Activated B cell treated with CpG ODN at 0.5 μM for 24 hours (primary cell): ENCODE results near the gene SS18L1. TPM values are rescaled to one million over a fixed set of nuclear protein-coding genes. Genes with fewer than 3 reads are reported as not detected.

ENCODE experiments used
- ATAC-seq: fragments of 200-7000 bp; cut with Tn5 transposase; one replicate; pipeline ENCODE4 v1.10.0; 2021; ENCODE audit warnings: low read depth, mild to moderate bottlenecking, moderate library complexity
- CTCF ChIA-PET: fragments of 350-600 bp; sonication (Branson Sonifier 250); formaldehyde crosslinking; loops from one replicate; lab custom pipeline; 2021; ENCODE audit warnings: antibody characterized with exemption; lab: Charles Lee
- POLR2A ChIA-PET: fragments of 350-600 bp; sonication (Branson Sonifier 250); formaldehyde crosslinking; loops from one replicate; lab custom pipeline; 2021; ENCODE audit warnings: antibody characterized with exemption; lab: Charles Lee
- DNase-seq: peaks from one replicate; pipeline ENCODE4 v3.0.0; 2022
- H3K27ac Mint-ChIP-seq: one replicate; pipeline ENCODE4 v1.8.0; 2020; ENCODE audit warnings: mixed read lengths
- H3K27me3 Mint-ChIP-seq: one replicate; pipeline ENCODE4 v1.8.0; 2021; ENCODE audit warnings: mixed read lengths
- H3K36me3 Mint-ChIP-seq: one replicate; pipeline ENCODE4 v1.8.0; 2021; ENCODE audit warnings: low read depth, mixed read lengths
- H3K4me1 Mint-ChIP-seq: one replicate; pipeline ENCODE4 v1.8.0; 2021; ENCODE audit warnings: mixed read lengths
- H3K4me3 Mint-ChIP-seq: one replicate; pipeline ENCODE4 v1.8.0; 2020; ENCODE audit warnings: mild to moderate bottlenecking, mixed read lengths
- H3K9me3 Mint-ChIP-seq: one replicate; pipeline ENCODE4 v1.8.0; 2020; ENCODE audit warnings: mixed read lengths
- CTCF ChIP-seq: fragments of 200-600 bp; IDR thresholded peaks from one replicate; pipeline ENCODE4 v1.8.0; 2022; ENCODE audit warnings: antibody characterized with exemption, mild to moderate bottlenecking
- intact Hi-C: fragments of 100-400 bp; cut with micrococcal nuclease; formaldehyde crosslinking; loops from one replicate; pipeline ENCODE4 v1.15.1; 2024
- total RNA-seq: library from RNA; stranded (reverse); gene quantifications from 2 replicates; pipeline ENCODE4 v1.2.3, GENCODE V29; 2022

The SS18L1 gene
- total RNA-seq, 1 donor from 2014 or later, result 9.0 TPM

- H3K4me1 Mint-ChIP-seq, result peaks cover 34% of the 10 kb centered on the region
- ATAC-seq (no peak), DNase-seq (no peak)
- no peaks in the 10 kb centered on the region for H3K9me3 Mint-ChIP-seq
- intact Hi-C loops, result loop anchor here (1.0 to 5.0 kb wide), 4 partner anchors 39 to 185 kb away; partner anchors contain the start of genes LAMA5, LSM14B, OSBPL2 and PSMA7
- ChIA-PET CTCF (no interaction called here), POLR2A (interaction anchor here (0.8 kb wide), 1 partner anchor 14 kb away, joined by 7 read pairs; no protein-coding TSS in a partner anchor)
- H3K27me3 Mint-ChIP-seq, result no peaks in the 10 kb centered on the region
- TF ChIP-seq CTCF, result no peak
- peak overlapping the region; percentile 92 for H3K27ac Mint-ChIP-seq
- H3K36me3 Mint-ChIP-seq, result peaks cover 7% of the 10 kb centered on the region
- H3K4me3 Mint-ChIP-seq, result peak overlapping the region; percentile 92
Measured at GRCh38 chr20:62181808-62182207, 38.2 kb downstream of the SS18L1 start.

GRCh38 chr20:62182469-62183425, 39.2 kb downstream of the SS18L1 start, which contains the start of gene MTG2:
TSS of gene MTG2 (plus strand) at chr20:62183028. CDS start at chr20:62193421, 10,393 bp downstream.
- peaks cover 7% of the 10 kb centered on the region for H3K36me3 Mint-ChIP-seq
- no peaks in the 10 kb centered on the region for H3K27me3 Mint-ChIP-seq
- H3K9me3 Mint-ChIP-seq, result no peaks in the 10 kb centered on the region
- peaks cover 42% of the 10 kb centered on the region for H3K4me1 Mint-ChIP-seq
- ChIA-PET CTCF (no interaction called here), POLR2A (interaction anchor here (0.6 to 1.8 kb wide), 5 partner anchors 40 to 203 kb away, joined by 3 to 8 read pairs (median 4); partner anchors contain the start of genes LSM14B, PSMA7 and SS18L1)
- ATAC-seq, result peak; percentile 92
- intact Hi-C loops, result loop anchor here (1.0 to 5.0 kb wide), 4 partner anchors 39 to 185 kb away; partner anchors contain the start of genes LAMA5, LSM14B, OSBPL2 and PSMA7
- peak within 1 kb of the TSS; percentile 92 for H3K4me3 Mint-ChIP-seq
- peak; percentile 87 for DNase-seq
- peak within 1 kb of the TSS; percentile 92 for H3K27ac Mint-ChIP-seq
- no peak for TF ChIP-seq CTCF

GRCh38 chr20:62183426-62184142, 40.0 kb downstream of the SS18L1 start:
- ChIA-PET CTCF (no interaction called here), POLR2A (interaction anchor here (0.7 to 1.8 kb wide), 4 partner anchors 28 to 204 kb away, joined by 3 to 8 read pairs (median 4); partner anchors contain the start of genes LSM14B and RPS21)
- intact Hi-C loops, result loop anchor here (5.0 kb wide), 1 partner anchor 184 kb away; the partner anchor contains the start of gene LAMA5
- no peak for TF ChIP-seq CTCF
- H3K4me1 Mint-ChIP-seq, result peaks cover 45% of the 10 kb centered on the region
- H3K27me3 Mint-ChIP-seq, result no peaks in the 10 kb centered on the region
- ATAC-seq (no peak), DNase-seq (no peak)
- no peaks in the 10 kb centered on the region for H3K9me3 Mint-ChIP-seq
- peak overlapping the region; percentile 92 for H3K4me3 Mint-ChIP-seq
- H3K27ac Mint-ChIP-seq, result peak overlapping the region; percentile 76
- peaks cover 7% of the 10 kb centered on the region for H3K36me3 Mint-ChIP-seq

- no peaks in the 10 kb centered on the region for H3K27me3 Mint-ChIP-seq
- peaks cover 45% of the 10 kb centered on the region for H3K4me1 Mint-ChIP-seq
- DNase-seq (no peak), ATAC-seq (no peak)
- H3K9me3 Mint-ChIP-seq, result no peaks in the 10 kb centered on the region
- peaks cover 14% of the 10 kb centered on the region for H3K36me3 Mint-ChIP-seq
- TF ChIP-seq CTCF, result no peak
- ChIA-PET POLR2A (no interaction called here), CTCF (no interaction called here)
- no peak overlapping the region for H3K4me3 Mint-ChIP-seq
- intact Hi-C loops, result no loop called here
- H3K27ac Mint-ChIP-seq, result no peak overlapping the region
Measured at GRCh38 chr20:62186096-62186426, 42.5 kb downstream of the SS18L1 start.
